SJCRH30 (cell line): ENCODE data around the gene TCF7. TPM values are rescaled to one million over a fixed set of nuclear protein-coding genes. Genes with fewer than 3 reads are reported as not detected.
A peak's percentile ranks its signal among the peaks of the same experiment; 100 is the strongest.

Experiments used
- DNase-seq, 2 experiments: peaks; one replicate each; pipeline ENCODE4 v3.0.0-alpha.2; 2015 to 2020
- H3K27ac ChIP-seq: fragments of 250-450 bp; sonication (Bioruptor Pico); 2 replicates; pipeline ENCODE4 v1.5.1; 2020; ENCODE audit warnings: mild to moderate bottlenecking, moderate library complexity
- H3K27me3 ChIP-seq: fragments of 250-450 bp; sonication (Bioruptor Pico); 2 replicates; pipeline ENCODE4 v1.5.1; 2020; ENCODE audit warnings: mild to moderate bottlenecking, moderate library complexity
- H3K36me3 ChIP-seq: fragments of 250-450 bp; sonication (Bioruptor Pico); 2 replicates; pipeline ENCODE4 v1.5.1; 2020; ENCODE audit warnings: mild to moderate bottlenecking, moderate library complexity
- H3K4me1 ChIP-seq: fragments of 250-450 bp; sonication (Bioruptor Pico); 2 replicates; pipeline ENCODE4 v1.5.1; 2020; ENCODE audit warnings: mild to moderate bottlenecking, moderate library complexity
- H3K4me3 ChIP-seq: fragments of 250-450 bp; sonication (Bioruptor Pico); 2 replicates; pipeline ENCODE4 v1.5.1; 2020; ENCODE audit warnings: mild to moderate bottlenecking, moderate library complexity
- H3K9me3 ChIP-seq: fragments of 250-450 bp; sonication (Bioruptor Pico); replicated peaks from 2 replicates; pipeline ENCODE4 v1.5.1; 2020; ENCODE audit warnings: mild to moderate bottlenecking, moderate library complexity
- total RNA-seq: library from RNA; depleted of rRNA; stranded (reverse); fragments of >200 nt; shearing (Covaris generic); gene quantifications from 2 replicates; pipeline ENCODE4 v1.2.3, GENCODE V29; 2014

TCF7 gene
- total RNA-seq, 1 experiment from 2014 or later = 2.4 TPM

- Histone ChIP-seq H3K4me1 (peaks cover 5% of the 10 kb centered on the region; the same call in 1 of the 2 replicates), H3K27me3 (no peaks in the 10 kb centered on the region), H3K36me3 (peaks cover 22% of the 10 kb centered on the region), H3K27ac (no peak overlapping the region; the same call in 1 of the 2 replicates), H3K4me3 (no peak overlapping the region), H3K9me3 (no peaks in the 10 kb centered on the region)
- no peak for DNase-seq
Observed at GRCh38 chr5:134138416-134139376, 24.2 kb downstream of the TCF7 start.

DNA sequence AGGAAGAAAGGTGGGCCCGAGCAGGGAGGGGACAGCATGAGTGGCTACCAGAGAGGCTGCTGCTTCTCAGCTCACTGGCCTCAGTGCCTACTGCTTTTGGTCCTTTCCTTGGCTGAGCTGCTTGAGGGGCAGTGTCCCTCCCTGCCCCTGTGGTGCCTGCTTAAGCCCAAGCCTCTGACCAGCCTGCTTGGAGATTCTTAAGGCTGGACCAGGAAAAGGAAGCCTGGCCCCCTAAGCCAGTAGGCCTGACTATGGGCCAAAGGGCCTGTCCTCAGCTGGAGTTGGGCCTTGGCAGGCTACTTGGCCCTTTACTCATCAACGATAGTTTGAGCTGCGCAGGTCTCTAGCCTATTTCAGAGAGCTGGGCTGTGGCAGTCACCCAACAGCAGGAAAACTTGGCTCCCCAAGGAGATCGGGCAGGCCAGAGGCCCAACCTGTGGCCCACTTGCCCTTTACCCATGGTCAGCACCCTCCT, 24.9 kb downstream of the TCF7 start:
- H3K4me3 ChIP-seq = no peak overlapping the region
- no peak overlapping the region for H3K27ac ChIP-seq
- peaks cover 21% of the 10 kb centered on the region for H3K36me3 ChIP-seq
- DNase-seq = no peak
- H3K4me1 ChIP-seq = peaks cover 5% of the 10 kb centered on the region; the same call in 1 of the 2 replicates
- no peaks in the 10 kb centered on the region for H3K9me3 ChIP-seq
- no peaks in the 10 kb centered on the region for H3K27me3 ChIP-seq

DNA sequence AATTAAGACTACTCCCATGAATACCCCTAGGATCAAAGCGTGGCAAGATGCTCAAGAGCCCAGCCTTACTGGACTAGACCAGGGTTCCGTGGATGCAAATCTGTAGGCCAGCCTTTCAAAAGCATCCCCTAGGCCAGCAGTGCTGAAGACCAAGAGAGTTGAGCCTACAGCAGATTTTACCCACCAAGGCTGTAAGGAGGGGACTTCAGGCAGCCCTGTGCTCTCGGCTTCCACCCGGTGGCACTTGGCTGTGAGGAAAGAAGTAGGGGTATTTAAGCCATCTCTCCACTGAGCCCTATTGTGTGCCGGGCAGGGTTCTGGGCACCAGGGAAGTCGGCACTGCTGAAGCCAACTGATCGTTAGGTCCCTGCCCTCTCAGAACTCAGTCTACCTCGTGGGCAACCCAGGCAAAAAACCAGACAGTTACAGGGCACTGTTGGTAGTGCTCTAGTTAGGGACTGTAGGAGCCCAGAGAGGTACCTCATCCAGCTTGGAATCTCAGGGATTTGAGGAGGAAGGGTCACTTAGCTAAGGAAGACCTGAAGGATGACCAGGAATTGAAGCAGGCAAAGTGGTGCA, 25.5 kb downstream of the TCF7 start:
- no peak for DNase-seq
- no peak overlapping the region for H3K4me3 ChIP-seq
- H3K27me3 ChIP-seq = no peaks in the 10 kb centered on the region
- peaks cover 5% of the 10 kb centered on the region; the same call in 1 of the 2 replicates for H3K4me1 ChIP-seq
- peaks cover 21% of the 10 kb centered on the region for H3K36me3 ChIP-seq
- H3K27ac ChIP-seq = no peak overlapping the region
- H3K9me3 ChIP-seq = no peaks in the 10 kb centered on the region

GRCh38 chr5:134140530-134141201, 26.2 kb downstream of the TCF7 start:
- Histone ChIP-seq H3K4me1 (peaks cover 5% of the 10 kb centered on the region; the same call in 1 of the 2 replicates), H3K36me3 (peaks cover 27% of the 10 kb centered on the region), H3K27me3 (no peaks in the 10 kb centered on the region), H3K4me3 (no peak overlapping the region), H3K27ac (no peak overlapping the region), H3K9me3 (no peaks in the 10 kb centered on the region)
- peak; percentile 73 to 87 for DNase-seq

DNA sequence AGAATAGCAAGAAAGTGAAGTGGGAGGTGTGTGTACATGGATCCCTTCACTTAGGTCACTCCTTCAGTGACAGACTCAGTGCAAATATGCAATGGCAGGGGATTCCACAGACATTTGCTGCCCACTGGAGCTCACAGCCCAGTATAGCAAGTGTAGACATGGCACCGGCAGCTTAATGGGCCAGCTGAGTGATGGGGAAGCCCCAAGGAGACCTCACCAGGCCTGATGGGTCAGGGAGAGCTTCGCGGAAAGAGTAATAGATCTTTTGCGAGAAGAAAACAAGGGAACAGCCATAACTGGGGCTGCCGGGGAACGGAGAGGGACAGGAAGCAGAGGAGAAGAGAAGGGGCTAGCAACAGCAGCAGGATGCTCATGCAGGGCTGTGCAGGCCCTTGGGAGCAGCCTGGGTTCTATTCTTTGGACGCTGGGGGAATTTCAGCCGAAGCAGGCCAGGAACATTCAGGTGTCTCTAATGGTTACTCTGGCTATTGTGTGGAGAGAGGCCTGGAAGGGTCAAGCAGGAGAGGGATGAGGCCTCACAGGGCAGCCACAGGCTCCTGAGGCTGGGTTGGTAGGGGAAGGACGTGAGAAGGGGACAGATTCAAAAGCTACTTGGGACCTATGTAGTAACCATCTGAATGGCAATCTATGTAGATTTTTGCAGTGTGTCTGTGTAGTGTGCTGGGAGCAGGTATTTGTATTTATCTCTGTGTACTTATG, 27.0 kb downstream of the TCF7 start:
- DNase-seq = no peak

DNA sequence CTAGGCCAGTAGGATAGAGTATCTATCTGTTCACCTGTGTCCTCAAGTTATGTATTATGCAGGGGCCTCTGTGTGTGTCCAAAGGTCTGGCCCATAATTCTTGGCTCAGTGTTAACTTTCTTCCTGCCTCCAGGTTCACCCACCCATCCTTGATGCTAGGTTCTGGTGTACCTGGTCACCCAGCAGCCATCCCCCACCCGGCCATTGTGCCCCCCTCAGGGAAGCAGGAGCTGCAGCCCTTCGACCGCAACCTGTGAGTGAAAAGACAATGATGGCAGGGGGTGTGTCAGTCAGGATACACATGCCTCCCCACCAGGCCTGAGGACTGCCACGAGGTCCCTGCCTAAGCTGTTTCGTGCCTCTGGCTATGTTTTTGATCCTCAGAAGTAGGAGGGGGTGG, 27.6 kb downstream of the TCF7 start:
- Histone ChIP-seq H3K9me3 (no peaks in the 10 kb centered on the region), H3K4me1 (peaks cover 5% of the 10 kb centered on the region; the same call in 1 of the 2 replicates), H3K36me3 (peaks cover 26% of the 10 kb centered on the region), H3K27me3 (no peaks in the 10 kb centered on the region), H3K4me3 (no peak overlapping the region), H3K27ac (no peak overlapping the region)
- DNase-seq = no peak

More for the DNA sequence above, 27.0 kb downstream of the TCF7 start:
- no peak overlapping the region for H3K4me3 ChIP-seq
- no peak overlapping the region for H3K27ac ChIP-seq
- peaks cover 5% of the 10 kb centered on the region; the same call in 1 of the 2 replicates for H3K4me1 ChIP-seq
- H3K36me3 ChIP-seq = peaks cover 29% of the 10 kb centered on the region
- H3K27me3 ChIP-seq = no peaks in the 10 kb centered on the region
- no peaks in the 10 kb centered on the region for H3K9me3 ChIP-seq

DNA sequence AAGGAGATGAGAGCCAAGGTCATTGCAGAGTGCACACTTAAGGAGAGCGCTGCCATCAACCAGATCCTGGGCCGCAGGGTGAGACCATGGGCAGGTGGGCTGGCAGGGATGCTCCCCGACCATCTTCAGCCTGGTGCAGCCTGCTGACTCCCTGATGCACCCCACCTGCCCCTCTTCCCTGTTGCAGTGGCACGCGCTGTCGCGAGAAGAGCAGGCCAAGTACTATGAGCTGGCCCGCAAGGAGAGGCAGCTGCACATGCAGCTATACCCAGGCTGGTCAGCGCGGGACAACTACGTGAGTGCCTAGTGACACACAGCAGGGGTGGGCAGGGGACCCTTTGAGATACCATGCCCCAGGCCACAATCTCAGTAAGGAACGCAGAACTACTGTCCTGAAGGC, 28.3 kb downstream of the TCF7 start:
- H3K4me1 ChIP-seq = peaks cover 5% of the 10 kb centered on the region; the same call in 1 of the 2 replicates
- peaks cover 32% of the 10 kb centered on the region for H3K36me3 ChIP-seq
- H3K4me3 ChIP-seq = no peak overlapping the region
- H3K9me3 ChIP-seq = no peaks in the 10 kb centered on the region
- no peak for DNase-seq
- H3K27ac ChIP-seq = no peak overlapping the region
- no peaks in the 10 kb centered on the region for H3K27me3 ChIP-seq

- Histone ChIP-seq H3K4me1 (peaks cover 3% of the 10 kb centered on the region; the same call in 1 of the 2 replicates), H3K9me3 (no peaks in the 10 kb centered on the region), H3K36me3 (peaks cover 37% of the 10 kb centered on the region), H3K27ac (no peak overlapping the region), H3K27me3 (0 out of 2 replicates have a peak, but pooled peaks cover 3% of the 10 kb centered on the region), H3K4me3 (no peak overlapping the region)
- no peak for DNase-seq
Observed at GRCh38 chr5:134143431-134143830, 28.9 kb downstream of the TCF7 start.

GRCh38 chr5:134143944-134144941, 29.8 kb downstream of the TCF7 start:
- Histone ChIP-seq H3K4me3 (no peak overlapping the region), H3K27me3 (0 out of 2 replicates have a peak, but pooled peaks cover 3% of the 10 kb centered on the region), H3K36me3 (peaks cover 35% of the 10 kb centered on the region), H3K9me3 (no peaks in the 10 kb centered on the region), H3K27ac (no peak overlapping the region), H3K4me1 (no peaks in the 10 kb centered on the region; the same call in 1 of the 2 replicates)
- no peak for DNase-seq

DNA sequence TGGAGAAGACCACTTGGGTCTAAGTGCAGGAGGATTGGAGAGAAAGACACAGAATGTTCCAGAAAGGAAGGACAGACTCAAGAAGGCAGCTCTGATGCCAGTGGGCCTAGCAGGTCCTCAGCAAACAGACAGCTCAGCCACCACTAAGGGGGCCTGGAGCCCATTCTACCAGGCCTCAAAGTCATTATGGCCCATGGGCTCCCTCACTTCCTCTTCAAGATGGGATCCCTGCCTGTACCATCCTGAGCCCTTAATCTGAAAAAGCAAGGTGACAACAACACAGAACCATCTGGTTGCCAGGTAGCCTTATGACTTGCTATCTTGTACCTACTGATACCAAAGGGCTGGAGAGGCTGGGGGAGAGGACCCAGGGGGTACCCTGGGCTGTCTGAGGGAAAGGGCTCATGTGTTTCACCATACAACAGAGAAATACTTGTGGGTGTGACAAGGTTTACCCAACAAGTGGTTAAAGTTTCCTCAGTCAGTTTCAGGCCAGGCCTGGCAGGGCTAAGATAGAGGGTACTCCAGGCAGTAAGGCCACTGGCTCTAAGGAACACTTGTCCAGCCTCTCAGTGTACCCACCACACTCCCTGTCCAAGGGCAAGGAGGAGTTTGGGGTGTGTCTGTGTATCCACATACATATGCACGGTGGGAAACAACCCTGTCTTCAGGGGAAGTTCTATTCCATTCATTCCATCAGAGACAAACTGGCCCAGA, 30.7 kb downstream of the TCF7 start:
- peaks cover 40% of the 10 kb centered on the region for H3K36me3 ChIP-seq
- no peaks in the 10 kb centered on the region; the same call in 1 of the 2 replicates for H3K4me1 ChIP-seq
- H3K4me3 ChIP-seq = no peak overlapping the region
- H3K27ac ChIP-seq = no peak overlapping the region
- DNase-seq = no peak
- H3K27me3 ChIP-seq = 0 out of 2 replicates have a peak, but pooled peaks cover 3% of the 10 kb centered on the region
- no peaks in the 10 kb centered on the region for H3K9me3 ChIP-seq

DNA sequence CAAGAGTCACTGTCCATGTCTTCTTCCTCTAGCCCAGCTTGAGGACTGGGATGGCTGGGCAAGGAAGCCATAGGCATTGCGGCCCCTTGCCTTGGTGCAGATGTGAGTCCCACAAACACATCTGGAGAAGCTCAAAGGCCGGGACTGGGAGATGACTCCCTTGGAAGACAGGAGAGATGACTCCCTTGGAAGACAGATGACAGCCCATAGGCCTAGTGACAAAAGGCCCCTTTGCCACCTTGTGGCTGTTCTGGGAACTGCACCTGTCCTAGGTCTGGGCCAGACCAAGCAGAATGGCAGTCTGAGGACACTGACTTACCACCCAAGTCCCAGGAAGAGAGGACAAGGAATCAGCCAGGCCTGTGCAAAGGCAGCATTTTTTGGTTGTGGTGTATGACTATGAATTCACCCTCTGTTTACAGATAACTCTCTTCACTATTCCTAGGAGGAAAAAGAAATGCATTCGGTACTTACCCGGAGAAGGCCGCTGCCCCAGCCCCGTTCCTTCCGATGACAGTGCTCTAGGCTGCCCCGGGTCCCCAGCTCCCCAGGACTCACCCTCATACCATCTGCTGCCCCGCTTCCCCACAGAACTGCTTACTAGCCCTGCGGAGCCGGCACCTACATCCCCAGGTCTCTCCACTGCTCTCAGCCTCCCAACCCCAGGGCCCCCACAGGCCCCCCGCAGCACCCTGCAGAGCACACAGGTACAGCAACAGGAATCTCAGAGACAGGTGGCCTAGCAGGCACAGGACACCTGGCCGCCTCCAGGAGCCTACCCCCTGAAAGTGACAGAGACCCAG, 31.5 kb downstream of the TCF7 start:
- H3K9me3 ChIP-seq = no peaks in the 10 kb centered on the region
- DNase-seq = peak; percentile 63 to 87
- H3K27ac ChIP-seq = no peak overlapping the region
- H3K4me3 ChIP-seq = no peak overlapping the region
- H3K4me1 ChIP-seq = no peaks in the 10 kb centered on the region; the same call in 1 of the 2 replicates
- 0 out of 2 replicates have a peak, but pooled peaks cover 3% of the 10 kb centered on the region for H3K27me3 ChIP-seq
- peaks cover 48% of the 10 kb centered on the region for H3K36me3 ChIP-seq
